HFF-Myc (cell line): ENCODE measurements around the gene GP1BB.

Experiments used
- DNase-seq: peaks from one replicate; pipeline ENCODE4 v3.0.0-alpha.2; 2011; ENCODE audit warnings: low read depth; ENCODE audit errors: extremely low read depth
- H3K4me3 ChIP-seq: replicated peaks from 2 replicates; pipeline ENCODE4 v1.5.1; 2011; ENCODE audit warnings: low read depth, mild to moderate bottlenecking, control low read depth, low read length
- CTCF ChIP-seq: IDR thresholded peaks from 2 replicates; pipeline ENCODE4 v1.5.1; 2012; ENCODE audit warnings: mild to moderate bottlenecking, low read depth, low read length, control low read depth; ENCODE audit errors: missing control alignments

Gene GP1BB

GRCh38 chr22:19746726-19747125 is 23.4 kb downstream of the GP1BB start:
- no peak overlapping the region for H3K4me3 ChIP-seq
- no peak for TF ChIP-seq CTCF
- DNase-seq = no peak

GRCh38 chr22:19747551-19747950 is 24.2 kb downstream of the GP1BB start:
- H3K4me3 ChIP-seq = no peak overlapping the region
- no peak for TF ChIP-seq CTCF
- DNase-seq = no peak

GRCh38 chr22:19748139-19748538 is 24.8 kb downstream of the GP1BB start:
- H3K4me3 ChIP-seq = no peak overlapping the region
- DNase-seq = no peak
- no peak for TF ChIP-seq CTCF

- no peak overlapping the region for H3K4me3 ChIP-seq
- no peak for TF ChIP-seq CTCF
- DNase-seq = no peak
Observed at GRCh38 chr22:19748991-19749664, 25.8 kb downstream of the GP1BB start.

GRCh38 chr22:19749876-19750275 is 26.5 kb downstream of the GP1BB start:
- no peak for TF ChIP-seq CTCF
- DNase-seq = no peak
- H3K4me3 ChIP-seq = no peak overlapping the region

- no peak overlapping the region for H3K4me3 ChIP-seq
- TF ChIP-seq CTCF = no peak
- DNase-seq = no peak
Observed at GRCh38 chr22:19750507-19751490, 27.5 kb downstream of the GP1BB start.
